GM12864 (cell line): ENCODE data around the gene YTHDC1.

Source experiments
- DNase-seq: peaks from one replicate; pipeline ENCODE4 v3.0.0-alpha.2; 2011; ENCODE audit warnings: low read depth
- H3K4me3 ChIP-seq: 2 replicates; pipeline ENCODE4 v1.5.1; 2011; ENCODE audit warnings: mild to moderate bottlenecking, low read depth, low read length, control low read depth
- TF ChIP-seq, protein P1 (sequence below): IDR thresholded peaks from 2 replicates; pipeline ENCODE4 v1.5.1; 2011; ENCODE audit warnings: low read depth, mild to moderate bottlenecking, moderate library complexity, low read length, control low read depth, inconsistent platforms; ENCODE audit errors: missing control alignments

The YTHDC1 gene

DNA sequence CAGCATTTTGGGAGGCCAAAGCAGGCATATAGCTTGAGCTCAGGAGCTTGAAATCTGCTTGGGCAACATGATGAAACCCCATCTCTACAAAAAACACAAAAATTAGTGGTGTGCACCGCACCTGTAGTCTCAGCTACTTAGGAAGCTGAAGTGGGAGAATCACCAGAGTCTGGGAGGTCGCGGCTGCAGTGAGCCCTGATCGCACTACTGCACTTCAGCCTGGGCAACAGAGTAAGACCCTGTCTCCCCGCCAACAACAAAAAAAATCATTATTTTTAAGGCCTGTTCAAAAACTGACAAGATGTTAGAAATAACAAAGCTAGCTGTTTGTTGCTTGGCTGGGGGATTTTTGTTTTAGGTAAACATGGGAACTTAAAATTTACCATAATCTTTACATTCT lies 5.1 kb downstream of the YTHDC1 start:
- TF ChIP-seq, protein P1, sequence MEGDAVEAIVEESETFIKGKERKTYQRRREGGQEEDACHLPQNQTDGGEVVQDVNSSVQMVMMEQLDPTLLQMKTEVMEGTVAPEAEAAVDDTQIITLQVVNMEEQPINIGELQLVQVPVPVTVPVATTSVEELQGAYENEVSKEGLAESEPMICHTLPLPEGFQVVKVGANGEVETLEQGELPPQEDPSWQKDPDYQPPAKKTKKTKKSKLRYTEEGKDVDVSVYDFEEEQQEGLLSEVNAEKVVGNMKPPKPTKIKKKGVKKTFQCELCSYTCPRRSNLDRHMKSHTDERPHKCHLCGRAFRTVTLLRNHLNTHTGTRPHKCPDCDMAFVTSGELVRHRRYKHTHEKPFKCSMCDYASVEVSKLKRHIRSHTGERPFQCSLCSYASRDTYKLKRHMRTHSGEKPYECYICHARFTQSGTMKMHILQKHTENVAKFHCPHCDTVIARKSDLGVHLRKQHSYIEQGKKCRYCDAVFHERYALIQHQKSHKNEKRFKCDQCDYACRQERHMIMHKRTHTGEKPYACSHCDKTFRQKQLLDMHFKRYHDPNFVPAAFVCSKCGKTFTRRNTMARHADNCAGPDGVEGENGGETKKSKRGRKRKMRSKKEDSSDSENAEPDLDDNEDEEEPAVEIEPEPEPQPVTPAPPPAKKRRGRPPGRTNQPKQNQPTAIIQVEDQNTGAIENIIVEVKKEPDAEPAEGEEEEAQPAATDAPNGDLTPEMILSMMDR = no peak
- DNase-seq = no peak
- H3K4me3 ChIP-seq = no peak overlapping the region

DNA sequence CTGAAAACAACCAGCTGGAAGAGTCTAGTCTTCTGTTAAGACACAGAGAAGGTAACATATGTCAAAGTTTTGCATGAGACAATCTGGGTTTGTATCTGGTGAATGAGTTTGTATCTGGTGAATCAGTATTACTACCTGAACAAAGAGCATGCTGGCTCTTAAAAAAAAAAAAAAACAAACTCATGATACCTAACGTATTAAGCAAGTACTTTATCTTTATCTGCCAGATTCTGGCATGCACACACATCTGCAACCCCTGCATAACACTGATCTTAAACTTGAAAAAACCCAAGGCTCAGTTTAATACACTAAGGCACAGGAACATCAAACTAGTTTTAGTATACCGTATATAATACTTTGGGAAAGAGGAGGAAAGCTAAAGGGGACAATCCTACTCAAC lies 5.8 kb downstream of the YTHDC1 start:
- TF ChIP-seq, protein P1 = no peak
- DNase-seq = no peak
- H3K4me3 ChIP-seq = no peak overlapping the region

DNA sequence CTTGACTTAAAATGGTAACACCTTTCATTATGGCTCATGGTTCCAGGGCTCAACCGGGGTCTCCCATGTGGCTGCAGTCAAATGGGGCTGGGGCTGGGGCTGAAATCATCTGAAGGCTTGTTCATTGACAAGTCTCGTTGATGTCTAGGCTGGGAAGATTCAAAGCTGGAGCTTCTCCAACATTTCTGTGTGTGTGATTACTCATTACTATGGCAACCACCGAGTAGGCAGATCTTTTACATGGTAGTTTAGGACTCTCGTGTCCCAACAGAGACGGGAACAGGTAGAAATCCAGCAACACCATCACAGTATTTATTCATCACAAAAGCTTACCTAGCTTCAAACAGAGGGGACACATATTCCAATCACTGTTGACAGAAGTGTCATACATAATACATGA lies 7.8 kb downstream of the YTHDC1 start:
- no peak overlapping the region for H3K4me3 ChIP-seq
- no peak for DNase-seq
- TF ChIP-seq, protein P1 = no peak

DNA sequence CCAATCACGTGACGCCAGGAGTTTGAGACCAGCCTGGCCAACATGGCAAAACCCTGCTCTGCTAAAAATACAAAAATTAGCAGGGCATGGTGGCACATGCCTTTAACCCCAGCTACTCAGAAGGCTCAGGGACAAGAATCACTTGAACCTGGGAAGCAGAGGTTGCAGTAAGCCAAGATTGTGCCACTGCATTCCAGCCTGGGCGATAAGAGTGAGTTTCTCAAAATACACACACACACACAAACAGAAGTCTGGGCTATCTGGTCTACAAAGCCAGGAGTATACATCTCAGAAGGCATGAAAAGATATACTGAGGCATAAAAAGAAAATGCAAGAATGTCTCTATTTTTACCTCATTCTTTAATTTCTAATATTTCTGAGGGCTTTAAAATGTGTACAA lies 11.3 kb downstream of the YTHDC1 start:
- no peak overlapping the region for H3K4me3 ChIP-seq
- TF ChIP-seq, protein P1 = no peak
- DNase-seq = no peak

DNA sequence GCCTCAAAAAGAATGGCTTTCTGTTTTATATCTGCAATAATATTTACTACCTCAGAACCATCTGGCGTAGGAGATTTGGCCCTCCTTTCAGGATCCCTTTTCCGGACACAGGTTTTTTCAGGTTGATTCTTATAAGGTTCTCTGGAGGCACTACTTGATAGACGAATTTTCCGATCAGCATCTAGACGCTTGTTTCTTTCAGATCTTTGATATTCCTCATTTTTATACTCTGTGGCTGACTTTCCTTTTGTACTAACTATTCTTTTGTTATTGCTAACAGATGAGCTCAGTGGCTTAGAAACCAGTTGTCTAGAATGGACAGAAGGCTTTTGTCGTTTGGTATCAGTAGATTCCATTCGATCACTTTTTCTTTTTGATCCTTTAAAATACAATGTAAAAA lies 12.4 kb downstream of the YTHDC1 start:
- H3K4me3 ChIP-seq = no peak overlapping the region
- TF ChIP-seq, protein P1 = no peak
- no peak for DNase-seq

DNA sequence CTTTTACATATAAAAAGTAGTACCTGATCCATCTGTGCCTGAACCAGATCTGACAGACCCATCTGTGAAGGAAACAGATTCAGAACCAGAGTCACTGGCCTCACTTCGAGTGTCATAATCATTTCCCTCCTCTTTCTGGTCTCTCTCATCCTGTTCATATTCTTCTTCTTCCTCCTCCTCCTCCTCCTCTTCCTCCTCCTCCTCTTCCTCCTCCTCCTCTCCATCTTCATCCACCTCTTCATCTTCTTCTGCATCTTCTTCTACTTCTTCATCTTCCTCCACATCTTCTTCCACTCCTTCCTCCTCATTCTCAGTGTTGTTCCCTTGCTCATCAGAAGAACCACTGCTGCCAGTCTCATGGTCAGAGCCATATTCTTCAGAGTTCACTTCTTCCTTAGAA lies 12.9 kb downstream of the YTHDC1 start:
- TF ChIP-seq, protein P1 = no peak
- no peak overlapping the region for H3K4me3 ChIP-seq
- no peak for DNase-seq

DNA sequence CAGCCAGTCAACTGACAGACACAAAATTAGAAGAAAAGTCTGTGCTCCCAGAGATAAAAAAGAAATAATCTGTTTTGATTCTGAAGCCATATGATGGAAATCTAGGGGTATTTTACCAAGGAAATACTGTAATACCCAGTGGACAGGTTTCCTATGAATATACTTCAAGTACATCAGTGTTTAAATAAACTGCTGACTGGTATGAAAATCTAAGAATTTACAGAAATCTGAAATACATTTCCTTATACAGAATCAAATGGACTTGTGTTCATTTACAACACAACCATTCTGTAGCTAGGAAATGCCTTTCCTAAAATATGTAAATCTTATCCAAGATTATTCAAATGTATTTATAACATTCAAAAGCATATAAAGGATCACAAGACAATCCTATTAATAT lies 13.4 kb downstream of the YTHDC1 start:
- TF ChIP-seq, protein P1 = no peak
- H3K4me3 ChIP-seq = no peak overlapping the region
- no peak for DNase-seq
